H1 (cell line): ENCODE data around the gene HTR4. TPM values are rescaled to one million over a fixed set of nuclear protein-coding genes. Genes with fewer than 3 reads are reported as not detected.

Experiments
- CTCF ChIA-PET: fragments of 300-600 bp; sonication (Branson Sonifier 250); formaldehyde crosslinking; loops from one replicate; lab custom pipeline; 2021; ENCODE audit not compliant: partially characterized antibody; lab: Charles Lee
- POLR2A ChIA-PET: fragments of 300-600 bp; sonication (Branson Sonifier 250); formaldehyde crosslinking; loops from one replicate; lab custom pipeline; 2021; ENCODE audit warnings: inconsistent platforms; ENCODE audit not compliant: partially characterized antibody; lab: Charles Lee
- DNase-seq, 2 experiments: peaks; one replicate each; pipeline versions ENCODE4 v3.0.0 to v3.0.0-alpha.2; 2010 to 2022; ENCODE audit warnings: low spot score in 2 of 2, low read depth in 1 of 2, mixed read lengths in 1 of 2
- FAIRE-seq: peaks from 2 replicates; lab custom pipeline; 2011; peaks lifted over from hg19 to GRCh38; lab: Jason Lieb, UNC
- H2AFZ ChIP-seq: 2 replicates; pipeline ENCODE4 v1.8.1; 2012; ENCODE audit warnings: low read length, inconsistent platforms
- H2AK5ac ChIP-seq: 2 replicates; pipeline ENCODE4 v1.6.1; 2013; ENCODE audit warnings: low read depth, low read length
- H2BK120ac ChIP-seq: replicated peaks from 2 replicates; pipeline ENCODE3; 2013; ENCODE audit warnings: low read depth, low read length, inconsistent platforms
- H2BK12ac ChIP-seq: 2 replicates; pipeline ENCODE4 v1.6.1; 2013; ENCODE audit warnings: low read depth, low read length
- H2BK15ac ChIP-seq: 2 replicates; pipeline ENCODE4 v1.6.1; 2013; ENCODE audit warnings: low read length
- H2BK20ac ChIP-seq: 2 replicates; pipeline ENCODE4 v1.6.1; 2013; ENCODE audit warnings: low read length
- H2BK5ac ChIP-seq: 2 replicates; pipeline ENCODE4 v1.6.1; 2013; ENCODE audit warnings: low read depth, low read length
- H3K14ac ChIP-seq: 2 replicates; pipeline ENCODE4 v1.6.1; 2013; ENCODE audit warnings: inconsistent platforms; ENCODE audit not compliant: insufficient read length
- H3K18ac ChIP-seq: 2 replicates; pipeline ENCODE4 v1.6.1; 2013; ENCODE audit warnings: low read length; ENCODE audit errors: extremely low read depth
- H3K23ac ChIP-seq: 2 replicates; pipeline ENCODE4 v1.6.1; 2013; ENCODE audit warnings: inconsistent platforms; ENCODE audit not compliant: insufficient read length
- H3K23me2 ChIP-seq: 2 replicates; pipeline ENCODE4 v1.6.1; 2013; ENCODE audit warnings: low read depth, low read length
- H3K27ac ChIP-seq: 2 replicates; pipeline ENCODE4 v1.6.1; 2011; ENCODE audit warnings: low read depth, low read length, inconsistent platforms
- H3K27me3 ChIP-seq, 4 experiments: replicated peaks in 1 of 4; 1 replicate in 1 of 4; 2 replicates in 3 of 4; pipeline versions ENCODE4 v1.6.1 to v1.8.1; 2011 to 2013; ENCODE audit warnings: low read length in 3 of 4, mild to moderate bottlenecking in 3 of 4, inconsistent platforms in 2 of 4, mixed read lengths in 2 of 4, moderate library complexity in 1 of 4; ENCODE audit not compliant: control insufficient read depth in 3 of 4, insufficient read depth in 3 of 4; ENCODE audit errors: extremely low read depth in 1 of 4
- H3K36me3 ChIP-seq, 4 experiments: 2 replicates each; pipeline versions ENCODE4 v1.6.1 to v1.8.1; 2011 to 2013; ENCODE audit warnings: mild to moderate bottlenecking in 4 of 4, low read length in 3 of 4, moderate library complexity in 2 of 4, control low read depth in 1 of 4, inconsistent platforms in 1 of 4; ENCODE audit not compliant: insufficient read depth in 4 of 4, control insufficient read depth in 2 of 4
- H3K4ac ChIP-seq: replicated peaks from 2 replicates; pipeline ENCODE3; 2013; ENCODE audit warnings: low read length, low read depth, mixed read lengths, inconsistent platforms; ENCODE audit not compliant: insufficient read length
- H3K4me1 ChIP-seq, 4 experiments: replicated peaks in 1 of 4; 1 replicate in 1 of 4; 2 replicates in 3 of 4; pipeline versions ENCODE4 v1.6.1 to v1.8.1; 2011 to 2013; ENCODE audit warnings: low read length in 3 of 4, inconsistent platforms in 2 of 4, mixed read lengths in 1 of 4; ENCODE audit not compliant: insufficient read depth in 4 of 4, control insufficient read depth in 3 of 4
- H3K4me2 ChIP-seq, 2 experiments: 2 replicates each; pipeline versions ENCODE4 v1.6.1 to v1.8.1; 2011 to 2013; ENCODE audit warnings: low read depth in 2 of 2, low read length in 2 of 2, control low read depth in 1 of 2, inconsistent platforms in 1 of 2, mild to moderate bottlenecking in 1 of 2; ENCODE audit not compliant: insufficient read depth in 1 of 2
- H3K4me3 ChIP-seq, 4 experiments: fragments of 200-600, 300-600 bp in 1 of 4; sonication (generic), shearing (Covaris generic), sonication (Bioruptor Twin) in 1 of 4; 2 replicates each; pipeline versions ENCODE4 v1.5.1 to v1.8.1; 2011 to 2016; ENCODE audit warnings: low read length in 4 of 4, low read depth in 3 of 4, control low read depth in 2 of 4, inconsistent platforms in 2 of 4, mild to moderate bottlenecking in 2 of 4, mixed read lengths in 1 of 4, moderate library complexity in 1 of 4; ENCODE audit not compliant: insufficient read depth in 2 of 4; ENCODE audit errors: extremely low read depth in 1 of 4
- H3K56ac ChIP-seq: replicated peaks from 2 replicates; pipeline ENCODE3; 2013; ENCODE audit warnings: low read depth, mild to moderate bottlenecking, mixed read lengths, low read length, inconsistent platforms; ENCODE audit not compliant: insufficient read length
- H3K79me1 ChIP-seq: 2 replicates; pipeline ENCODE4 v1.6.1; 2013; ENCODE audit warnings: low read depth, low read length, control low read depth
- H3K79me2 ChIP-seq, 2 experiments: 2 replicates each; pipeline versions ENCODE4 v1.6.1 to v1.8.1; 2012 to 2013; ENCODE audit warnings: low read length in 2 of 2, mild to moderate bottlenecking in 2 of 2, inconsistent platforms in 1 of 2; ENCODE audit not compliant: insufficient read depth in 2 of 2, control insufficient read depth in 1 of 2
- H3K9ac ChIP-seq, 4 experiments: replicated peaks in 1 of 4; 1 replicate in 1 of 4; 2 replicates in 3 of 4; pipeline versions ENCODE4 v1.6.1 to v1.8.1; 2011 to 2013; ENCODE audit warnings: low read depth in 3 of 4, low read length in 3 of 4, control low read depth in 2 of 4, mild to moderate bottlenecking in 2 of 4, moderate library complexity in 2 of 4, inconsistent platforms in 1 of 4; ENCODE audit errors: extremely low read depth in 1 of 4
- H3K9me3 ChIP-seq, 2 experiments: 2 replicates each; pipeline versions ENCODE4 v1.6.1 to v1.8.1; 2012 to 2013; ENCODE audit warnings: mild to moderate bottlenecking in 2 of 2, moderate library complexity in 2 of 2, control low read depth in 1 of 2, inconsistent platforms in 1 of 2, low read depth in 1 of 2, low read length in 1 of 2, mixed read lengths in 1 of 2; ENCODE audit not compliant: insufficient read depth in 2 of 2
- H4K20me1 ChIP-seq, 2 experiments: replicated peaks in 1 of 2; 2 replicates each; pipeline versions ENCODE3 to v1.8.1; 2011 to 2013; ENCODE audit warnings: inconsistent platforms in 2 of 2, low read length in 2 of 2, mild to moderate bottlenecking in 1 of 2; ENCODE audit not compliant: insufficient read depth in 2 of 2, control insufficient read depth in 1 of 2
- H4K5ac ChIP-seq: 2 replicates; pipeline ENCODE4 v1.6.1; 2013; ENCODE audit warnings: low read length, low read depth, mixed read lengths, inconsistent platforms; ENCODE audit not compliant: insufficient read length
- H4K8ac ChIP-seq: 2 replicates; pipeline ENCODE4 v1.8.0; 2013; ENCODE audit warnings: mild to moderate bottlenecking, moderate library complexity, low read length, inconsistent platforms; ENCODE audit not compliant: insufficient read depth; ENCODE audit errors: extremely low read depth
- H4K91ac ChIP-seq: replicated peaks from 2 replicates; pipeline ENCODE3; 2013; ENCODE audit warnings: low read length, mixed read lengths, inconsistent platforms; ENCODE audit not compliant: insufficient read length
- ASH2L ChIP-seq: fragments of 200-600, 300-600 bp; sonication (generic); IDR thresholded peaks from one replicate; pipeline ENCODE4 v1.7.1; 2017; ENCODE audit warnings: low read length
- BACH1 ChIP-seq: IDR thresholded peaks from 2 replicates; pipeline ENCODE4 v1.6.1; 2012; ENCODE audit warnings: low read length, improper control_type of control experiment
- CBX5 ChIP-seq: fragments of 300-800, 300-1000 bp; sonication (generic); IDR thresholded peaks from 2 replicates; pipeline ENCODE4 v1.7.1; 2016; ENCODE audit warnings: antibody characterized with exemption, low read length, low read depth
- E2F6 ChIP-seq: IDR thresholded peaks from 2 replicates; pipeline ENCODE4 v1.6.1; 2012; ENCODE audit warnings: inconsistent platforms
- KDM4A ChIP-seq: IDR thresholded peaks from one replicate; pipeline ENCODE4 v1.7.1; 2012; ENCODE audit warnings: low read depth, mild to moderate bottlenecking, moderate library complexity, low read length, inconsistent platforms; ENCODE audit not compliant: severe bottlenecking
- MAX ChIP-seq: IDR thresholded peaks from 2 replicates; pipeline ENCODE4 v1.6.1; 2012; ENCODE audit warnings: inconsistent platforms
- NANOG ChIP-seq: IDR thresholded peaks from 2 replicates; pipeline ENCODE4 v1.6.1; 2011; ENCODE audit warnings: low read length, low read depth, mild to moderate bottlenecking, inconsistent platforms; ENCODE audit not compliant: insufficient read depth, poor library complexity, severe bottlenecking
- RXRA ChIP-seq: IDR thresholded peaks from 2 replicates; pipeline ENCODE4 v1.6.1; 2011; ENCODE audit warnings: low read depth, mild to moderate bottlenecking, low read length, moderate library complexity; ENCODE audit not compliant: insufficient read depth
- SP2 ChIP-seq: IDR thresholded peaks from 2 replicates; pipeline ENCODE4 v1.6.1; 2012; ENCODE audit warnings: mild to moderate bottlenecking, low read length, inconsistent platforms
- SRF ChIP-seq: IDR thresholded peaks from 2 replicates; pipeline ENCODE4 v1.6.1; 2011; ENCODE audit warnings: mild to moderate bottlenecking, low read depth, low read length, moderate library complexity
- TBP ChIP-seq: IDR thresholded peaks from 2 replicates; pipeline ENCODE4 v1.6.1; 2011; ENCODE audit warnings: low read depth, low read length, improper control_type of control experiment
- WGBS, 2 experiments: shearing (Covaris generic) in 1 of 2; methylation state at CpG; one replicate each; pipeline versions ENCODE4 v1.1.6 to v1.1.7; 2013 to 2015; ENCODE audit warnings: low lambda C conversion rate in 2 of 2, mixed read lengths in 2 of 2, inconsistent platforms in 1 of 2, low coverage in 1 of 2, missing lambda C conversion rate in 1 of 2; ENCODE audit not compliant: insufficient replicate concordance in 2 of 2, insufficient coverage in 1 of 2, insufficient read length in 1 of 2; ENCODE audit errors: extremely low coverage in 1 of 2, missing lambda C conversion rate in 1 of 2; 5-methylcytosine and 5-hydroxymethylcytosine counted together
- polyA plus RNA-seq, 7 experiments: library from polyadenylated mRNA; depleted of rRNA in 3 of 7; stranded (reverse) in 5 of 7; unstranded in 2 of 7; fragments of >200 nt in 5 of 7; fragments of 200-250 nt in 2 of 7; gene quantifications; 1 replicate in 5 of 7; 2 replicates in 1 of 7; 4 replicates in 1 of 7; pipeline versions ENCODE4 v1.2.1 to v1.2.3, GENCODE V29; 2011 to 2013; ENCODE audit warnings: missing spikeins in 2 of 7, mixed read lengths in 2 of 7
- total RNA-seq: library from RNA; stranded (reverse); fragmentation: NEBNext Ultra II Directional; extraction: Animal tissue kit (Norgen Biotek cat#: 25700); gene quantifications from 2 replicates; pipeline ENCODE4 v1.2.1, GENCODE V29; 2021
- TF ChIP-seq, protein P1 (sequence below): IDR thresholded peaks from 2 replicates; pipeline ENCODE4 v1.6.1; 2012; ENCODE audit warnings: low read length, inconsistent platforms

HTR4 gene
- total and polyA plus RNA-seq, 2 of the 8 experiments (the other 6 are each of a cell fraction or from before 2014, with no cell fraction given), result not detected

DNA sequence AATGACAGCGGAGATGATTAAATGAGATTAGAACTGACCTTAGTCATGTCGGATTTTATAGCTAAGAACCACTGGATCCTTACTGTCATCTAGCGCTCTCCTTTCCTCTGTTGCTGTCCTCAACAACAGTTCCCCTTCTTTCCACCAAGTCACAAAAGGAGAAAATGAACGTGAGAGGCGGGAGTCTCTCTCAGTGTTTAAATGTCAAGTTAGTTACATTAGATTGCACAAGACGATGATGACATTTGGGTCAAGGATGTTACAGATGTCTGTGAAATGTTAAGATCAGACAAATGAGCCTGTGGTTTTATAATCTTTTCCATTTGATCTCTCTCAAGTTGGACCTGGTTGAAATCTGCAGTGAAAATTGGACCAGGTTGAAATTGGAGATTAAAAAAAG, 217.1 kb downstream of the HTR4 start:
- Histone ChIP-seq H2BK5ac (no peak overlapping the region), H4K5ac (no peak overlapping the region), H2AFZ (no peak overlapping the region), H3K9ac (no peak overlapping the region), H3K36me3 (peaks cover 0 to 49% (median 35%) of the 10 kb centered on the region in 4 experiments; a peak in 7 of 8 replicates), H3K14ac (no peak overlapping the region), H3K4ac (no peak overlapping the region), H3K79me1 (no peaks in the 10 kb centered on the region), H2BK120ac (no peak overlapping the region), H3K56ac (no peak overlapping the region), H3K4me1 (no peaks in the 10 kb centered on the region), H2AK5ac (no peak overlapping the region), H3K23me2 (no peaks in the 10 kb centered on the region), H3K18ac (no peak overlapping the region), H2BK20ac (no peak overlapping the region), H3K23ac (no peak overlapping the region), H3K27ac (no peak overlapping the region), H4K91ac (no peak overlapping the region), H2BK15ac (no peak overlapping the region), H3K4me2 (no peak overlapping the region), H4K20me1 (no peaks in the 10 kb centered on the region), H3K9me3 (no peaks in the 10 kb centered on the region), H3K4me3 (no peak overlapping the region), H4K8ac (no peak overlapping the region), H3K27me3 (no peaks in the 10 kb centered on the region), H2BK12ac (no peak overlapping the region), H3K79me2 (no peaks in the 10 kb centered on the region)
- WGBS, 2 experiments, result 79% methylated on average over 6 of the region's 6 CpGs; no CpG with 5 or more reads in 1 of the 2 experiments
- no peak for FAIRE-seq
- ChIA-PET CTCF (interaction anchor here (1.0 to 2.4 kb wide), 3 partner anchors 146 to 470 kb away, joined by 3 to 11 read pairs (median 3); no protein-coding TSS in a partner anchor), POLR2A (interaction anchor here (1.2 kb wide), 1 partner anchor 10 kb away, joined by 3 read pairs; no protein-coding TSS in a partner anchor)
- DNase-seq, result no peak
- TF ChIP-seq CBX5, result no peak
- no peak for TF ChIP-seq E2F6
- TF ChIP-seq ASH2L, result no peak
- TF ChIP-seq TBP, result no peak
- TF ChIP-seq MAX, result no peak
- TF ChIP-seq KDM4A, result no peak
- TF ChIP-seq SP2, result no peak
- TF ChIP-seq BACH1, result no peak
- TF ChIP-seq, protein P1, sequence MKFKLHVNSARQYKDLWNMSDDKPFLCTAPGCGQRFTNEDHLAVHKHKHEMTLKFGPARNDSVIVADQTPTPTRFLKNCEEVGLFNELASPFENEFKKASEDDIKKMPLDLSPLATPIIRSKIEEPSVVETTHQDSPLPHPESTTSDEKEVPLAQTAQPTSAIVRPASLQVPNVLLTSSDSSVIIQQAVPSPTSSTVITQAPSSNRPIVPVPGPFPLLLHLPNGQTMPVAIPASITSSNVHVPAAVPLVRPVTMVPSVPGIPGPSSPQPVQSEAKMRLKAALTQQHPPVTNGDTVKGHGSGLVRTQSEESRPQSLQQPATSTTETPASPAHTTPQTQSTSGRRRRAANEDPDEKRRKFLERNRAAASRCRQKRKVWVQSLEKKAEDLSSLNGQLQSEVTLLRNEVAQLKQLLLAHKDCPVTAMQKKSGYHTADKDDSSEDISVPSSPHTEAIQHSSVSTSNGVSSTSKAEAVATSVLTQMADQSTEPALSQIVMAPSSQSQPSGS, result no peak
- no peak for TF ChIP-seq NANOG
- no peak for TF ChIP-seq SRF
- no peak for TF ChIP-seq RXRA
